T-helper 9 cell (primary cell): Measurements from ENCODE around the gene IST1.

ENCODE experiments used
- DNase-seq: peaks from one replicate; pipeline ENCODE4 v3.0.0-alpha.2; 2020

The IST1 gene

GRCh38 chr16:71966932-71967331 lies 71.6 kb downstream of the IST1 start:
- DNase-seq = no peak

DNA sequence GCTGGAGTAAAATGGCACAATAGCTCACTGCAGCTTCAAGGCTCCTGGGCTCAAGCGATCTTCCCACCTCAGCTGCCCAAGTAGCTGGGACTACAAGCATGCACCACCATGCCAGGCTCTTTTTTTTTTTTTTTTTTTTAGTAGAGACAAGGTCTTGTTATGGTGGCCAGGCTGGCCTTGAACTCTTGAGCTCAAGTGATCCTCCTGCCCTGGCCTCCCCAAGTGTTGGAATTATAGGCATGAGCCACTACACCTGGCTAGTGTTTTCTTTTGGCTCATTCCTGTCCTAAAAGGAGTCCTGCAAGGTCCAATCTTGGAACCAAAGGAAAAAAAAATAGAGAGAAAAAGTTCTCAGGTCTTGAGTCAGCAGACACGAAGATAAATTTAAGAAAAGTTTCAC lies 74.0 kb downstream of the IST1 start:
- no peak for DNase-seq

DNA sequence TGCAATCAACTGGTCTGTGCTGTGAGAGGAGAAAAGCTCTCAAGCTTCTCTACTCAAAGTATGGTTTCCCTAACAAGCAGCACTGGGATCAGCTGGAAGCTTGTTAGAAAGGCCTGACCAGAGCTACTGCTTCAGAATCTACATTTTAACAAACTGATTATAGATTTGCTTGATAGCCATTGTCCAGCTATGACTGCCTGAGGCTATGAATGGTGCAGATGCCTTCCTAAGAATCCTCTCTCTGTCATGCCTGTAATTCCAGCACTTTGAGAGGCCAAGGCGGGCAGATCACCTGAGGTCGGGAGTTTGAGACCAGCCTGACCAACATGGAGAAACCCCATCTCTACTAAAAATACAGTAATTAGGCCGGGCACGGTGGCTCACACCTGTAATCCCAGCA lies 76.2 kb downstream of the IST1 start:
- no peak for DNase-seq

- DNase-seq = no peak
Observed at GRCh38 chr16:71972356-71972755, 77.0 kb downstream of the IST1 start.

DNA sequence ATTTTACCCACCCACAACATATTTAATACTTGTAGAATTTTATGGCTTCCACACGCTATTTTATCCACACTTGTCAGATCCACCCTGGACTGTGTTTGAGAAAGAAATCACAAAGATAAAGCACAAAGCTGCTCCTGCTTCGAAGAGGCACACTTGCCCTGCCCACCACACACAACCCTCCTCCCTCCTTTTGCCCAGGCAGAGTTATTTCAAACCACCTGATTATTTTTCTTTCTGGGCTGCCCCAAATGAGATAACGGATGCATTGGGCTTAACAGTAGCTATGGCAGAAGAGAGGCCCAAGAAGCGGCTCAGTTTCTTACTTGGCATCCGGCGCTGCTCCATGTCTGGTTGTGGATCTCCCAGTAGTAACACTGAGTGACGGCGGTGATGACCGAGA lies 77.7 kb downstream of the IST1 start:
- DNase-seq = no peak

DNA sequence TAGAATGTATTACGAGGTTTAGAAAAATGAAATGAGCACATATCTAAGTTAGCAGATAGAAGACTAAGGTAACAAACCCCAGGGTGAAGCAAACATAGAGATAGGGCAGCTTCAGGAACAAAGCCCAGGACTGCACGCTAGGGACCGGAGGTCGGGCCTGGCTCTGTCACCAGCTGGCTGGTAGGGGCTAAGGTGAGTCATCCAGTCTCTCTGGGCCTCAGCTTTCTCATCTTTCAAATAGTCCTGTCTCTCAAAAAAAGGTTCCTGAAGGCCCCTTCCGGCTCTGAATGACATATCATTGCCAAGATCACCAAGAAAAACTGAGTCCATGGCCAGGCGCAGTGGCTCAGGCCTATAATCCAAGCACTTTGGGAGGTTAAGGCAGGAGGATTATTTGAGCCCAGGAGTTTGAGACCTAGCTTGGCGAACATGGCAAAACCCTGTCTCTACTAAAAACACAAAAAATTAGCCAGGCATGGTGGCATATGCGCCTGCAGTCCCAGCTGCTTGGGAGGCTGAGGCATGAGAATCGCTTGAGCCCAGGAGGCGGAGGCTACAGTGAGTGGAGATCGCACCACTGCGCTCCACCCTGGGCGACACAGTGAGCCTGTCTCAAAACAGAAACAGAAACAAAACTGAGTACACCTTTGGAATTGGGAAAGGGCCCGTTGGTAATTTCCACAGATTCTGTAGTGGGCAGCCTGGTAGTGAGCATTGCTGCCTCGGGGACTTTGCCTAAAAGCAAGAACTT lies 78.9 kb downstream of the IST1 start:
- DNase-seq = no peak
